OCI-LY7 (cell line): Measurements from ENCODE around the gene ADPRM. TPM values are rescaled to one million over a fixed set of nuclear protein-coding genes. Genes with fewer than 3 reads are reported as not detected.

Source experiments
- BruUV-seq: library from RNA; stranded (reverse); fragments of 400-500 nt; replicated peaks from 2 replicates; lab custom pipeline; 2021; lab: Mats Ljungman, UMichigan
- CTCF ChIA-PET: fragments of 300-600 bp; sonication (Branson Sonifier 250); formaldehyde crosslinking; loops from one replicate; lab custom pipeline; 2022; ENCODE audit warnings: antibody characterized with exemption; ENCODE audit not compliant: unreplicated experiment; lab: Charles Lee
- POLR2A ChIA-PET: fragments of 300-600 bp; sonication (Branson Sonifier 250); formaldehyde crosslinking; loops from one replicate; lab custom pipeline; 2022; ENCODE audit warnings: antibody characterized with exemption; lab: Charles Lee
- DNase-seq: peaks from one replicate; pipeline ENCODE4 v3.0.0-alpha.2; 2015; ENCODE audit warnings: low spot score
- H2AFZ ChIP-seq: fragments of 200-600 bp; sonication (generic), shearing (Covaris generic); 2 replicates; pipeline ENCODE4 v1.6.1; 2014; ENCODE audit warnings: mild to moderate bottlenecking, antibody characterized with exemption, low read length, moderate library complexity
- H3K27ac ChIP-seq: fragments of 200-600 bp; sonication (generic); 2 replicates; pipeline ENCODE4 v1.5.1; 2014; ENCODE audit warnings: mixed run types, low read depth, mild to moderate bottlenecking, moderate library complexity, low read length, inconsistent platforms; ENCODE audit not compliant: poor library complexity, severe bottlenecking
- H3K36me3 ChIP-seq: fragments of 200-600 bp; sonication (generic); 2 replicates; pipeline ENCODE4 v1.6.1; 2014; ENCODE audit warnings: mild to moderate bottlenecking, antibody characterized with exemption, low read length, moderate library complexity, mixed read lengths; ENCODE audit not compliant: insufficient read depth
- H3K4me1 ChIP-seq: fragments of 200-600 bp; sonication (generic); 2 replicates; pipeline ENCODE4 v1.5.1; 2014; ENCODE audit warnings: mild to moderate bottlenecking, low read length; ENCODE audit not compliant: insufficient read depth, poor library complexity, severe bottlenecking
- H3K4me2 ChIP-seq: fragments of 200-600 bp; sonication (generic); 2 replicates; pipeline ENCODE4 v1.6.1; 2014; ENCODE audit warnings: mild to moderate bottlenecking, low read length
- H3K4me3 ChIP-seq: fragments of 200-600 bp; sonication (generic); 2 replicates; pipeline ENCODE4 v1.5.1; 2014; ENCODE audit warnings: mild to moderate bottlenecking, low read depth, low read length; ENCODE audit not compliant: poor library complexity, severe bottlenecking
- H3K79me2 ChIP-seq: fragments of 200-600 bp; sonication (generic); 2 replicates; pipeline ENCODE4 v1.6.1; 2016; ENCODE audit warnings: low read depth, mild to moderate bottlenecking, low read length, moderate library complexity, mixed read lengths; ENCODE audit not compliant: insufficient read depth
- H3K9me2 ChIP-seq: fragments of 200-600 bp; sonication (generic); 2 replicates; pipeline ENCODE4 v1.6.1; 2016; ENCODE audit warnings: mild to moderate bottlenecking, low read length, mixed read lengths; ENCODE audit not compliant: insufficient read depth
- H3K9me3 ChIP-seq: fragments of 200-600 bp; sonication (generic); 2 replicates; pipeline ENCODE4 v1.6.1; 2014; ENCODE audit warnings: mild to moderate bottlenecking, mixed run types, low read length, mixed read lengths
- H4K20me1 ChIP-seq: fragments of 200-600 bp; sonication (generic); 2 replicates; pipeline ENCODE4 v1.6.1; 2014; ENCODE audit warnings: mild to moderate bottlenecking, antibody characterized with exemption, low read length, moderate library complexity, mixed read lengths; ENCODE audit not compliant: insufficient read depth
- CTCF ChIP-seq: fragments of 200-600 bp; sonication (generic); conservative IDR thresholded peaks from 2 replicates; pipeline ENCODE4 v1.5.1; 2014; ENCODE audit warnings: mild to moderate bottlenecking, antibody characterized with exemption, low read length, moderate library complexity, mixed read lengths
- EZH2phosphoT487 ChIP-seq: fragments of 200-600 bp; sonication (generic); IDR thresholded peaks from 2 replicates; pipeline ENCODE4 v1.6.1; 2018; ENCODE audit warnings: low read depth, borderline replicate concordance, mild to moderate bottlenecking, mixed run types, antibody characterized with exemption, low read length, moderate library complexity, mixed read lengths
- intact Hi-C: fragments of 100-400 bp; cut with micrococcal nuclease; formaldehyde crosslinking; loops from one replicate; pipeline ENCODE4 v1.10.0; 2022; ENCODE audit not compliant: unreplicated experiment
- total RNA-seq, 2 experiments: library from RNA; depleted of rRNA in 1 of 2; stranded (reverse); fragments of >200 nt in 1 of 2; shearing (Covaris generic) in 1 of 2; gene quantifications; 2 replicates each; pipeline ENCODE4 v1.2.3, GENCODE V29; 2014 to 2022

The ADPRM gene
- total RNA-seq, 2 experiments from 2014 or later, result 5.5 to 7.0 TPM

- CTCF ChIA-PET, result no interaction called here
- Histone ChIP-seq H3K4me2 (no peak overlapping the region), H3K4me1 (no peaks in the 10 kb centered on the region), H3K79me2 (no peaks in the 10 kb centered on the region), H3K36me3 (peaks cover 48% of the 10 kb centered on the region), H3K9me2 (no peaks in the 10 kb centered on the region), H3K4me3 (no peak overlapping the region), H3K27ac (no peak overlapping the region), H3K9me3 (no peaks in the 10 kb centered on the region), H4K20me1 (no peaks in the 10 kb centered on the region), H2AFZ (no peak overlapping the region)
- intact Hi-C loops, result no loop called here
- no TSS peak for BruUV-seq
- TF ChIP-seq CTCF, result no peak
- TF ChIP-seq EZH2phosphoT487, result no peak
- POLR2A ChIA-PET, result interaction anchor here (1.4 kb wide), 1 partner anchor 29 kb away, joined by 3 read pairs; no protein-coding TSS in a partner anchor
- no peak for DNase-seq
These were observed 8.3 kb downstream of the ADPRM start for GRCh38 chr17:10705727-10706126.

GRCh38 chr17:10713318-10713717 is 15.9 kb downstream of the ADPRM start:
- no peaks in the 10 kb centered on the region for H3K9me3 ChIP-seq
- no TSS peak for BruUV-seq
- no peak overlapping the region for H2AFZ ChIP-seq
- CTCF ChIA-PET, result no interaction called here
- no peak overlapping the region for H3K4me2 ChIP-seq
- no peak overlapping the region for H3K4me3 ChIP-seq
- H3K36me3 ChIP-seq, result peaks cover 37% of the 10 kb centered on the region
- no peak for TF ChIP-seq EZH2phosphoT487
- intact Hi-C loops, result no loop called here
- POLR2A ChIA-PET, result no interaction called here
- H3K79me2 ChIP-seq, result no peaks in the 10 kb centered on the region
- H3K4me1 ChIP-seq, result no peaks in the 10 kb centered on the region
- DNase-seq, result no peak
- H4K20me1 ChIP-seq, result no peaks in the 10 kb centered on the region
- no peaks in the 10 kb centered on the region for H3K9me2 ChIP-seq
- H3K27ac ChIP-seq, result no peak overlapping the region

GRCh38 chr17:10716218-10716617 is 18.8 kb downstream of the ADPRM start:
- no peaks in the 10 kb centered on the region for H3K4me1 ChIP-seq
- no peaks in the 10 kb centered on the region for H3K79me2 ChIP-seq
- DNase-seq, result no peak
- H3K4me3 ChIP-seq, result no peak overlapping the region
- H3K36me3 ChIP-seq, result peaks cover 15% of the 10 kb centered on the region
- TF ChIP-seq EZH2phosphoT487 (no peak), CTCF (no peak)
- no peaks in the 10 kb centered on the region for H3K9me2 ChIP-seq
- no peak overlapping the region for H2AFZ ChIP-seq
- no TSS peak for BruUV-seq
- POLR2A ChIA-PET, result no interaction called here
- no peak overlapping the region for H3K27ac ChIP-seq
- CTCF ChIA-PET, result no interaction called here
- intact Hi-C loops, result no loop called here
- H3K4me2 ChIP-seq, result no peak overlapping the region
- H3K9me3 ChIP-seq, result no peaks in the 10 kb centered on the region
- H4K20me1 ChIP-seq, result no peaks in the 10 kb centered on the region
